Upper lobe of right lung (tissue), 1 donor: ENCODE measurements around the gene SLC6A1. TPM values are rescaled to one million over a fixed set of nuclear protein-coding genes. Genes with fewer than 3 reads are reported as not detected.

Experiments
- ATAC-seq: fragments of 200-7000 bp; cut with Tn5 transposase; one replicate; pipeline ENCODE4 v1.9.1; 2020; ENCODE audit warnings: mild to moderate bottlenecking, moderate library complexity
- DNase-seq: peaks from one replicate; pipeline ENCODE4 v3.0.0-alpha.2; 2020
- H3K27ac ChIP-seq: fragments of 200-600 bp; one replicate; pipeline ENCODE4 v1.8.0; 2022
- H3K27me3 ChIP-seq: fragments of 200-600 bp; one replicate; pipeline ENCODE4 v1.8.0; 2022; ENCODE audit warnings: mild to moderate bottlenecking
- H3K36me3 ChIP-seq: fragments of 200-600 bp; one replicate; pipeline ENCODE4 v1.8.0; 2022
- H3K4me1 ChIP-seq: fragments of 200-600 bp; one replicate; pipeline ENCODE4 v1.8.0; 2022
- H3K4me3 ChIP-seq: fragments of 200-600 bp; one replicate; pipeline ENCODE4 v1.8.0; 2022; ENCODE audit warnings: mild to moderate bottlenecking
- H3K9me3 ChIP-seq: fragments of 200-600 bp; one replicate; pipeline ENCODE4 v1.8.0; 2022
- intact Hi-C: fragments of 100-400 bp; cut with DNase I; formaldehyde crosslinking; loops from one replicate; pipeline ENCODE4 v1.11.0; 2022
- total RNA-seq: library from RNA; stranded (reverse); fragmentation: NEBNext Ultra II Directional; extraction: Animal tissue kit (Norgen Biotek cat#: 25700); gene quantifications from one replicate; pipeline ENCODE4 v1.2.1, GENCODE V29; 2021
- TF ChIP-seq, protein P1 (sequence below): fragments of 200-600 bp; IDR thresholded peaks from one replicate; pipeline ENCODE4 v1.8.0; 2022; ENCODE audit warnings: antibody characterized with exemption
- donor health status: DM: no; HTN: yes; CAD: no; lungs with severe emphysema.

SLC6A1 gene
- total RNA-seq, 1 donor from 2014 or later = 0.84 TPM

DNA sequence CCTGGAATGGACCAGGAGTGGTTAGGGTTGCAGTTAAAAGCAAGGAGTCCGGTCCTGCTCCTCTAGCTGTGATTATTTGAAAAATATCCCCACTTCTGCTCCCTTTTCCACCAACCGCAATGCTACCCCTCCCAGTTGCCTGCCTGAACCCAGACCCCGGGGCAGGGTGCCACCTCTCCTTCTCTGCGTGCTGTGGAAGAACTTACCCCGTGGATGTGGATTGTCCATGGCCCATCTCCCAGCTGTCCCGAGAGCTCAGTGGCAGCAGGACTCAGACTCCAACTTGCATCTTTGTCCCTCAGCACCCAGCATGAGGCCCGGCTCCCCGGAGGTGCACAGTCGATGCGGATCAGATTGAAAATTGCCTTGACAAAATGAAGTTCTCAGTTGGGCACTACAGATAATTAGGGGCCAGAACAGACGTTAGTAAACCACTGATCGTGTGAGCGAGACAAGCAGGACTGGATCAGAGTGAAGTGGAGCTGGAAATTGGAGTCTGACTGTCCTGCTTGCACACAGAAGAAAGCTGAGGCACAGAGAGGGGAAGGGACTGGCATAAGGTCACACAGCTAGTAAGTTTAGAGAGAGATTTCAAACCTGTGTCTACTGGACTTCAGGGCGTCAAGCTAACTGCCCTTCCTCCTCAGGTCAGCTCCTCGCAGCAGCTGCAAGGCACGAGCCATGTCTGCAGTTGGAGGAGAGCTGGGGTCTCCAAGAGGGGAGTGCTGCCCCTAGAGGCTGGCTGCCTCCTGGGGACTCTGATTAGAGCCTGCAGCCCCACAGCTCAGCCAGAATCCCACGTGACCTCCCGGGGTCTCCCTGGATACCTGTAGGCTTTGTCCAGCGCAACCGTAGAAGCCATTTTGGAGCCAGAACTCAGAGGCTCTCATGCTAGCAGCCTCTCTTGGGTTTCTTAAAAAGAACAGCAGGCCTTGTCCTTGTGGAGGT is 14.7 kb downstream of the SLC6A1 start:
- DNase-seq = no peak
- no peak for ATAC-seq
- Histone ChIP-seq H3K36me3 (no peaks in the 10 kb centered on the region), H3K27ac (no peak overlapping the region), H3K4me1 (no peaks in the 10 kb centered on the region), H3K27me3 (no peaks in the 10 kb centered on the region), H3K9me3 (no peaks in the 10 kb centered on the region), H3K4me3 (no peak overlapping the region)
- TF ChIP-seq, protein P1, sequence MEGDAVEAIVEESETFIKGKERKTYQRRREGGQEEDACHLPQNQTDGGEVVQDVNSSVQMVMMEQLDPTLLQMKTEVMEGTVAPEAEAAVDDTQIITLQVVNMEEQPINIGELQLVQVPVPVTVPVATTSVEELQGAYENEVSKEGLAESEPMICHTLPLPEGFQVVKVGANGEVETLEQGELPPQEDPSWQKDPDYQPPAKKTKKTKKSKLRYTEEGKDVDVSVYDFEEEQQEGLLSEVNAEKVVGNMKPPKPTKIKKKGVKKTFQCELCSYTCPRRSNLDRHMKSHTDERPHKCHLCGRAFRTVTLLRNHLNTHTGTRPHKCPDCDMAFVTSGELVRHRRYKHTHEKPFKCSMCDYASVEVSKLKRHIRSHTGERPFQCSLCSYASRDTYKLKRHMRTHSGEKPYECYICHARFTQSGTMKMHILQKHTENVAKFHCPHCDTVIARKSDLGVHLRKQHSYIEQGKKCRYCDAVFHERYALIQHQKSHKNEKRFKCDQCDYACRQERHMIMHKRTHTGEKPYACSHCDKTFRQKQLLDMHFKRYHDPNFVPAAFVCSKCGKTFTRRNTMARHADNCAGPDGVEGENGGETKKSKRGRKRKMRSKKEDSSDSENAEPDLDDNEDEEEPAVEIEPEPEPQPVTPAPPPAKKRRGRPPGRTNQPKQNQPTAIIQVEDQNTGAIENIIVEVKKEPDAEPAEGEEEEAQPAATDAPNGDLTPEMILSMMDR = no peak
- intact Hi-C loops = no loop called here

GRCh38 chr3:11009898-11010297 is 17.4 kb downstream of the SLC6A1 start:
- Histone ChIP-seq H3K4me1 (no peaks in the 10 kb centered on the region), H3K4me3 (no peak overlapping the region), H3K27ac (no peak overlapping the region), H3K9me3 (no peaks in the 10 kb centered on the region), H3K36me3 (no peaks in the 10 kb centered on the region), H3K27me3 (no peaks in the 10 kb centered on the region)
- DNase-seq (no peak), ATAC-seq (no peak)
- intact Hi-C loops = no loop called here
- TF ChIP-seq, protein P1 = no peak

- Histone ChIP-seq H3K36me3 (no peaks in the 10 kb centered on the region), H3K9me3 (no peaks in the 10 kb centered on the region), H3K4me1 (no peaks in the 10 kb centered on the region), H3K4me3 (no peak overlapping the region), H3K27ac (no peak overlapping the region), H3K27me3 (no peaks in the 10 kb centered on the region)
- no peak for ATAC-seq
- no peak for DNase-seq
- intact Hi-C loops = no loop called here
- TF ChIP-seq, protein P1 = no peak
These were observed 18.0 kb downstream of the SLC6A1 start for GRCh38 chr3:11010426-11011165.

- no peak overlapping the region for H3K4me3 ChIP-seq
- TF ChIP-seq, protein P1 = no peak
- no peaks in the 10 kb centered on the region for H3K9me3 ChIP-seq
- intact Hi-C loops = no loop called here
- no peaks in the 10 kb centered on the region for H3K36me3 ChIP-seq
- no peaks in the 10 kb centered on the region for H3K4me1 ChIP-seq
- no peak for DNase-seq
- no peak overlapping the region for H3K27ac ChIP-seq
- no peaks in the 10 kb centered on the region for H3K27me3 ChIP-seq
- ATAC-seq = no peak
These were observed 21.7 kb downstream of the SLC6A1 start for GRCh38 chr3:11014253-11014652.

DNA sequence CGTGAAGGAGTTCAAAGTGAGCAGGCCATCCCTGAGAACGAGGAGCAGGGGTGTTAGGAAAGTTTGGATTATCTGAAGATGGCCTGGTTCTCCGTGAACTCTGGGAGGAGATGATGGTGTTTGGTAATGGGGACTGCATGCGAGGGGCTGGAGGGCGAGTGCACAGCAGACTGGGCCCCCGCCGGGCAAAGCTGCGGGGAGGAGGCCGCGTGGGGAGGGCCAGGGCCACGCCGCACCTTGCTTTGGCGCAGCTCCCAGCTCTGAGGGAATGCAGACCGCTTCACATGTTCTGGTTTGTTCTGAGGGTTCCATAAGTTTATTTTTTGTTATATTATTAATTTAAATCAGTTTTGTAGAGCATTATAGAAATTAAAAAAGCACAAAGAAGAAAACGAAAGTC is 22.2 kb downstream of the SLC6A1 start:
- TF ChIP-seq, protein P1 = no peak
- H3K27ac ChIP-seq = no peak overlapping the region
- no peaks in the 10 kb centered on the region for H3K4me1 ChIP-seq
- intact Hi-C loops = no loop called here
- no peaks in the 10 kb centered on the region for H3K27me3 ChIP-seq
- ATAC-seq (no peak), DNase-seq (no peak)
- H3K36me3 ChIP-seq = no peaks in the 10 kb centered on the region
- H3K9me3 ChIP-seq = no peaks in the 10 kb centered on the region
- H3K4me3 ChIP-seq = no peak overlapping the region
